ENCODE data around the gene AFF3.

The AFF3 gene

DNA sequence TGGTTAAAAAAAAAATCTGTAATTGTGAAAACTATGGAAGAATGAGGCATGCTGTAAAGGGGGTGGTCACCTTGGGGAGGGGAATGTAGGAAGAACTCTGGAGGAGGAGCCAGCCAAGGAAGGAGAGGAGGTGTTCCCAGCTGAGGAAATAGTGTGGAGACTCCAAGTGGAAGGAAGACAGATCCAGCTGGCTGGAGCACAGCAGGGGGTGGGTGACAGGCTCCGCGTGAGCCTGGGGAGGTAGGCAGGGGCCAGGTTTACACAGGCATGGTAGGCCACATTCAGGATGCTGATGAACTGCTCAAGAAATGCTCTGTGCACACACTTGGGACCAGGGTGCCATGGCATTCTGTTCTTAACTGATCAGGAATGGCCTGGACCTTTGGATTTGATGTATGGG lies 16.8 kb downstream of the AFF3 start:
- no peak for ATAC-seq
- TF ChIP-seq PPARA (CRISPR knock-in tag; IDR thresholded peaks at IDR 0.05; ENCODE audit: borderline replicate concordance) = no peak
- TF ChIP-seq CSDC2 (CRISPR knock-in tag; IDR thresholded peaks at IDR 0.05) = no peak
- TF ChIP-seq OSR1 (CRISPR knock-in tag; IDR thresholded peaks at IDR 0.05) = no peak
- TF ChIP-seq GLIS3 (CRISPR knock-in tag; IDR thresholded peaks at IDR 0.05) = no peak
- no peak for TF ChIP-seq TOX (CRISPR knock-in tag; IDR thresholded peaks at IDR 0.05; ENCODE audit: borderline replicate concordance)
- TF ChIP-seq BACH2 (CRISPR knock-in tag; IDR thresholded peaks at IDR 0.05; ENCODE audit: borderline replicate concordance) = no peak
- no peak for TF ChIP-seq ESRRG (CRISPR knock-in tag; IDR thresholded peaks at IDR 0.05)
- no peak for TF ChIP-seq ISL1 (CRISPR knock-in tag; IDR thresholded peaks at IDR 0.05)
- no peak for TF ChIP-seq ZNF70 (CRISPR knock-in tag; IDR thresholded peaks at IDR 0.05)

DNA sequence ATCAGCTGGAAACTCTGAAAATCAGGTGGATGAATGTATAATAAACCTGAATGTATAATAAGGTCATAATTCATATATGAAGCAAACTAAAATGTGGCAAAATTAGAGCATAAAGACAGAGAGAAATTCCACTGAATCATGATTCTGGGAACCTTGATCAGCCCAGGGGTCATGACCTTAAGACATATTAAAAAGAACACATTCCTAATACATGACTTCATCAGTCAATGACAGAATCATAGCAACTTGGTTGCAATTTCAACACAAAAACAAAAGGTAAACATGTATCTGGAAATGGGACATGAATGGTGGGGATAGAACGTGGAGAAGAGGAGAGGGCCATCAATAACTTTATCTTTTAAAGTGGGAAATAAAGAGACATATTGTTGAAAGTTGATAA lies 17.6 kb downstream of the AFF3 start:
- TF ChIP-seq ZC3H10 (CRISPR knock-in tag; IDR thresholded peaks at IDR 0.05) (no peak), RARB (CRISPR knock-in tag; IDR thresholded peaks at IDR 0.05) (no peak), TOX (CRISPR knock-in tag; IDR thresholded peaks at IDR 0.05; ENCODE audit: borderline replicate concordance) (no peak), ARNTL (CRISPR knock-in tag; IDR thresholded peaks at IDR 0.05; ENCODE audit: borderline replicate concordance, low read depth) (no peak), PPARA (CRISPR knock-in tag; IDR thresholded peaks at IDR 0.05; ENCODE audit: borderline replicate concordance) (no peak), CSDC2 (CRISPR knock-in tag; IDR thresholded peaks at IDR 0.05) (no peak), ZNF565 (CRISPR knock-in tag; conservative IDR thresholded peaks at IDR 0.05; ENCODE audit: low read depth) (no peak), ZNF70 (CRISPR knock-in tag; IDR thresholded peaks at IDR 0.05) (no peak), TCF4 (CRISPR knock-in tag; IDR thresholded peaks at IDR 0.05; ENCODE audit: borderline replicate concordance) (no peak), BACH2 (CRISPR knock-in tag; IDR thresholded peaks at IDR 0.05; ENCODE audit: borderline replicate concordance) (no peak), ISL1 (CRISPR knock-in tag; IDR thresholded peaks at IDR 0.05) (no peak), ZNF8 (CRISPR knock-in tag; IDR thresholded peaks at IDR 0.05) (no peak), SNAI2 (CRISPR knock-in tag; IDR thresholded peaks at IDR 0.05) (no peak), ZFP30 (CRISPR knock-in tag; IDR thresholded peaks at IDR 0.05) (no peak)
- TF ChIP-seq, protein P1, sequence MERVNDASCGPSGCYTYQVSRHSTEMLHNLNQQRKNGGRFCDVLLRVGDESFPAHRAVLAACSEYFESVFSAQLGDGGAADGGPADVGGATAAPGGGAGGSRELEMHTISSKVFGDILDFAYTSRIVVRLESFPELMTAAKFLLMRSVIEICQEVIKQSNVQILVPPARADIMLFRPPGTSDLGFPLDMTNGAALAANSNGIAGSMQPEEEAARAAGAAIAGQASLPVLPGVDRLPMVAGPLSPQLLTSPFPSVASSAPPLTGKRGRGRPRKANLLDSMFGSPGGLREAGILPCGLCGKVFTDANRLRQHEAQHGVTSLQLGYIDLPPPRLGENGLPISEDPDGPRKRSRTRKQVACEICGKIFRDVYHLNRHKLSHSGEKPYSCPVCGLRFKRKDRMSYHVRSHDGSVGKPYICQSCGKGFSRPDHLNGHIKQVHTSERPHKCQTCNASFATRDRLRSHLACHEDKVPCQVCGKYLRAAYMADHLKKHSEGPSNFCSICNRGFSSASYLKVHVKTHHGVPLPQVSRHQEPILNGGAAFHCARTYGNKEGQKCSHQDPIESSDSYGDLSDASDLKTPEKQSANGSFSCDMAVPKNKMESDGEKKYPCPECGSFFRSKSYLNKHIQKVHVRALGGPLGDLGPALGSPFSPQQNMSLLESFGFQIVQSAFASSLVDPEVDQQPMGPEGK (CRISPR knock-in tag; IDR thresholded peaks at IDR 0.05; ENCODE audit: borderline replicate concordance) = no peak
- TF ChIP-seq, protein P2, sequence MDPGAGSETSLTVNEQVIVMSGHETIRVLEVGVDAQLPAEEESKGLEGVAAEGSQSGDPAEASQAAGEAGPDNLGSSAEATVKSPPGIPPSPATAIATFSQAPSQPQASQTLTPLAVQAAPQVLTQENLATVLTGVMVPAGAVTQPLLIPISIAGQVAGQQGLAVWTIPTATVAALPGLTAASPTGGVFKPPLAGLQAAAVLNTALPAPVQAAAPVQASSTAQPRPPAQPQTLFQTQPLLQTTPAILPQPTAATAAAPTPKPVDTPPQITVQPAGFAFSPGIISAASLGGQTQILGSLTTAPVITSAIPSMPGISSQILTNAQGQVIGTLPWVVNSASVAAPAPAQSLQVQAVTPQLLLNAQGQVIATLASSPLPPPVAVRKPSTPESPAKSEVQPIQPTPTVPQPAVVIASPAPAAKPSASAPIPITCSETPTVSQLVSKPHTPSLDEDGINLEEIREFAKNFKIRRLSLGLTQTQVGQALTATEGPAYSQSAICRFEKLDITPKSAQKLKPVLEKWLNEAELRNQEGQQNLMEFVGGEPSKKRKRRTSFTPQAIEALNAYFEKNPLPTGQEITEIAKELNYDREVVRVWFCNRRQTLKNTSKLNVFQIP (CRISPR knock-in tag; IDR thresholded peaks at IDR 0.05; ENCODE audit: borderline replicate concordance, low read depth) = no peak
- TF ChIP-seq, protein P3, sequence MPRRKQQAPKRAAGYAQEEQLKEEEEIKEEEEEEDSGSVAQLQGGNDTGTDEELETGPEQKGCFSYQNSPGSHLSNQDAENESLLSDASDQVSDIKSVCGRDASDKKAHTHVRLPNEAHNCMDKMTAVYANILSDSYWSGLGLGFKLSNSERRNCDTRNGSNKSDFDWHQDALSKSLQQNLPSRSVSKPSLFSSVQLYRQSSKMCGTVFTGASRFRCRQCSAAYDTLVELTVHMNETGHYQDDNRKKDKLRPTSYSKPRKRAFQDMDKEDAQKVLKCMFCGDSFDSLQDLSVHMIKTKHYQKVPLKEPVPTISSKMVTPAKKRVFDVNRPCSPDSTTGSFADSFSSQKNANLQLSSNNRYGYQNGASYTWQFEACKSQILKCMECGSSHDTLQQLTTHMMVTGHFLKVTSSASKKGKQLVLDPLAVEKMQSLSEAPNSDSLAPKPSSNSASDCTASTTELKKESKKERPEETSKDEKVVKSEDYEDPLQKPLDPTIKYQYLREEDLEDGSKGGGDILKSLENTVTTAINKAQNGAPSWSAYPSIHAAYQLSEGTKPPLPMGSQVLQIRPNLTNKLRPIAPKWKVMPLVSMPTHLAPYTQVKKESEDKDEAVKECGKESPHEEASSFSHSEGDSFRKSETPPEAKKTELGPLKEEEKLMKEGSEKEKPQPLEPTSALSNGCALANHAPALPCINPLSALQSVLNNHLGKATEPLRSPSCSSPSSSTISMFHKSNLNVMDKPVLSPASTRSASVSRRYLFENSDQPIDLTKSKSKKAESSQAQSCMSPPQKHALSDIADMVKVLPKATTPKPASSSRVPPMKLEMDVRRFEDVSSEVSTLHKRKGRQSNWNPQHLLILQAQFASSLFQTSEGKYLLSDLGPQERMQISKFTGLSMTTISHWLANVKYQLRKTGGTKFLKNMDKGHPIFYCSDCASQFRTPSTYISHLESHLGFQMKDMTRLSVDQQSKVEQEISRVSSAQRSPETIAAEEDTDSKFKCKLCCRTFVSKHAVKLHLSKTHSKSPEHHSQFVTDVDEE (CRISPR knock-in tag; IDR thresholded peaks at IDR 0.05) = no peak
- ATAC-seq = no peak

DNA sequence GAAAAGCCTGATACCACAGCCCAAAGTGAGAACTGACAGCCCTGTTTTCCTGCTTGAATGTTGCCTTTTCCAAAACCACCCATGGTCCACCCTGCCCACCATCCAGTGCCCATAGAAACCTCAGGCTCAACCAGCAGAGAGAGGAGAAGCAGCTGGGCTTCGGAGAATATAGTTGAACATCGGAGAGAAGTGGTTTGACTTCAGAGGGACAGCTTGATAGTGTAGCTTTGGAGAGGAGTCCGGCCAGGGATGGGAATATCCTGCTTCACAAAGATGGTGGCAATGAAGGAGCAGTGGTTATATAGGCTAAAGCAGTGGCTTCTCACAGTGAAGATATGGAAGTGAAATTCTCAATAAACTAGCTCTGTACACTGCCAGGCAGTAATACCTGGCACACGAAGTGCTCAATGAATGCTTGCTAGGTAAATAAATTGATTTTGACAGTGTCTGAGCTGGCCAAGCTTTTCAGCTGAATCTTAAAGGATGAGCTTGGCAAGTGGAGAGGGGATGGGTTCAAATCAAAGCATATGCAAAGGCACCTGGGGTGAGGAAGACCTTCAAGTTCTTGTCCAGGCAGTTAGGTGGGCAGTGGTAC lies 21.2 kb downstream of the AFF3 start:
- TF ChIP-seq ZFP30 (CRISPR knock-in tag; IDR thresholded peaks at IDR 0.05) = no peak
- no peak for TF ChIP-seq ZNF565 (CRISPR knock-in tag; conservative IDR thresholded peaks at IDR 0.05; ENCODE audit: low read depth)
- TF ChIP-seq TOX (CRISPR knock-in tag; IDR thresholded peaks at IDR 0.05; ENCODE audit: borderline replicate concordance) = no peak
- TF ChIP-seq ZNF8 (CRISPR knock-in tag; IDR thresholded peaks at IDR 0.05) = no peak
- no peak for TF ChIP-seq SNAI2 (CRISPR knock-in tag; IDR thresholded peaks at IDR 0.05)
- no peak for TF ChIP-seq PPARA (CRISPR knock-in tag; IDR thresholded peaks at IDR 0.05; ENCODE audit: borderline replicate concordance)
- TF ChIP-seq ISL1 (CRISPR knock-in tag; IDR thresholded peaks at IDR 0.05) = no peak
- TF ChIP-seq, protein P4, sequence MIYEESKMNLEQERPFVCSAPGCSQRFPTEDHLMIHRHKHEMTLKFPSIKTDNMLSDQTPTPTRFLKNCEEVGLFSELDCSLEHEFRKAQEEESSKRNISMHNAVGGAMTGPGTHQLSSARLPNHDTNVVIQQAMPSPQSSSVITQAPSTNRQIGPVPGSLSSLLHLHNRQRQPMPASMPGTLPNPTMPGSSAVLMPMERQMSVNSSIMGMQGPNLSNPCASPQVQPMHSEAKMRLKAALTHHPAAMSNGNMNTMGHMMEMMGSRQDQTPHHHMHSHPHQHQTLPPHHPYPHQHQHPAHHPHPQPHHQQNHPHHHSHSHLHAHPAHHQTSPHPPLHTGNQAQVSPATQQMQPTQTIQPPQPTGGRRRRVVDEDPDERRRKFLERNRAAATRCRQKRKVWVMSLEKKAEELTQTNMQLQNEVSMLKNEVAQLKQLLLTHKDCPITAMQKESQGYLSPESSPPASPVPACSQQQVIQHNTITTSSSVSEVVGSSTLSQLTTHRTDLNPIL (CRISPR knock-in tag; IDR thresholded peaks at IDR 0.05; ENCODE audit: low read depth) = no peak

More for the DNA sequence above, 21.2 kb downstream of the AFF3 start:
- no peak for ATAC-seq

Measured in SK-N-SH treated with all-trans-retinoic acid at 6 μM for 48 hours (cell line).